ENCODE results near the gene CCDC59.

- TF ChIP-seq POLR2A (IDR thresholded peaks at IDR 0.05; ENCODE audit: borderline replicate concordance, extremely low read depth, insufficient read depth, insufficient read length) (no peak), SIN3A (IDR thresholded peaks at IDR 0.05; ENCODE audit: low read depth) (no peak)
Measured at GRCh38 chr12:82375201-82375600, 17.0 kb upstream of the CCDC59 start.
